ENCODE results near the gene CTSV.
"Not testable (repeated sequence)": the region's sequence is repeated elsewhere in the genome, so short reads cannot be mapped to it uniquely, and the experiment has no call there.

GRCh38 chr9:97076731-97077451, 37.9 kb upstream of the CTSV start:
- not testable (repeated sequence) for TF ChIP-seq CTCF (IDR thresholded peaks at IDR 0.05; ENCODE audit: insufficient read depth, low read length); GABPA (IDR thresholded peaks at IDR 0.05; ENCODE audit: low read depth); POLR2AphosphoS5 (IDR thresholded peaks at IDR 0.05; ENCODE audit: low read depth); REST (IDR thresholded peaks at IDR 0.05; ENCODE audit: insufficient replicate concordance, low read depth); SPI1 (IDR thresholded peaks at IDR 0.05; ENCODE audit: borderline replicate concordance, low read depth)

All from HL-60 (cell line).